Body of pancreas (tissue), 4 donors: ENCODE results near the gene IVL. TPM values are rescaled to one million over a fixed set of nuclear protein-coding genes. Genes with fewer than 3 reads are reported as not detected.

ENCODE experiments used
- ATAC-seq: fragments of 150-250 bp; one replicate; pipeline ENCODE4 v1.9.1; 2016
- DNase-seq, 4 donors: peaks; one replicate each; pipeline ENCODE4 v3.0.0-alpha.2; 2019
- H3K27ac ChIP-seq, 4 donors: fragments of 200-600 bp; sonication (generic); 1 replicate in 3 of 4; 2 replicates in 1 of 4; pipeline versions ENCODE4 v1.5.1 to v1.6.1; 2016 to 2019; ENCODE audit warnings: mild to moderate bottlenecking in 1 of 4, mixed read lengths in 1 of 4, moderate library complexity in 1 of 4
- H3K27me3 ChIP-seq, 2 donors: fragments of 200-600 bp; sonication (generic); one replicate each; pipeline ENCODE4 v1.6.0; 2016; ENCODE audit warnings: mild to moderate bottlenecking in 1 of 2
- H3K36me3 ChIP-seq, 2 donors: fragments of 200-600 bp; sonication (generic); replicated peaks in 1 of 2; 2 replicates each; pipeline ENCODE4 v1.5.1; 2016; ENCODE audit warnings: low read depth in 2 of 2; ENCODE audit not compliant: insufficient read depth in 1 of 2
- H3K4me1 ChIP-seq: fragments of 200-600 bp; sonication (generic); one replicate; pipeline ENCODE4 v1.6.0; 2016
- H3K4me3 ChIP-seq, 2 donors: fragments of 200-600 bp; sonication (generic); 1 replicate in 1 of 2; 2 replicates in 1 of 2; pipeline ENCODE4 v1.5.1; 2016 to 2019
- H3K9me3 ChIP-seq, 3 donors: fragments of 200-600 bp; sonication (generic); 1 replicate in 2 of 3; 2 replicates in 1 of 3; pipeline ENCODE4 v1.5.1; 2016
- POLR2A ChIP-seq, 3 donors: fragments of 450-650 bp; IDR thresholded peaks; one replicate each; pipeline ENCODE4 v1.6.1; 2016; ENCODE audit warnings: antibody characterized with exemption in 3 of 3, mild to moderate bottlenecking in 2 of 3
- WGBS, 2 donors: methylation state at CpG; one replicate each; pipeline ENCODE4 v1.1.5; 2017; 5-methylcytosine and 5-hydroxymethylcytosine counted together
- intact Hi-C: fragments of 100-400 bp; cut with DNase I; formaldehyde crosslinking; loops from one replicate; pipeline ENCODE4 v1.15.1; 2023
- total RNA-seq, 2 donors: library from RNA; depleted of rRNA; stranded (reverse); fragments of >200 nt; gene quantifications; one replicate each; pipeline ENCODE4 v1.1.0, GENCODE V29; 2016
- TF ChIP-seq, protein P1 (sequence below), 7 experiments: fragments of 450-650 bp in 4 of 7; fragments of 200-600 bp in 3 of 7; sonication (generic) in 3 of 7; IDR thresholded peaks; one replicate each; pipeline ENCODE4 v1.5.1; 2016 to 2019; ENCODE audit warnings: antibody characterized with exemption in 7 of 7

The IVL gene
- total RNA-seq, 2 donors from 2014 or later = not detected

DNA sequence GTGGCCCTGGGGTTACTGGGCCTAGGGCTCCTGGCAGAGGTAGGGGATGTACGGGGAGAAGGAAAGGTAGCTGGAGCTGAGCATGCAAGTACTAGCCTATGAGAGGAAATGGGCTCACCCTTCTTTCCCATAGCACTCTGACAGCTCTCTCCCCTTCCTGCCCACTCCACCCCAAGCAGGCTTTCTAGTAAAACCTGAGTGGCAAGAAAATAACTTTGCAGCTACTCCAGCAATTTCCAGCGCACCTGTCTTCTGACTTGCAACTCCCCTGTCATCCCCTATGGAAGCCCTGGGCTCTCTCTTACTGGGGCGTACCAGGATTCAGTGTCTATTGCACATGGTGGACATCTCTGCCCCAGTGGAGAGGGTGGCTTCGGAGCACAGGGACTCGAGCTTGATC lies 6.7 kb upstream of the IVL start:
- Histone ChIP-seq H3K4me3 (no peak overlapping the region), H3K9me3 (no peaks in the 10 kb centered on the region), H3K36me3 (no peaks in the 10 kb centered on the region), H3K27me3 (no peaks in the 10 kb centered on the region), H3K27ac (no peak overlapping the region), H3K4me1 (no peaks in the 10 kb centered on the region)
- TF ChIP-seq POLR2A (IDR thresholded peaks at IDR 0.05) = no peak
- TF ChIP-seq, protein P1, sequence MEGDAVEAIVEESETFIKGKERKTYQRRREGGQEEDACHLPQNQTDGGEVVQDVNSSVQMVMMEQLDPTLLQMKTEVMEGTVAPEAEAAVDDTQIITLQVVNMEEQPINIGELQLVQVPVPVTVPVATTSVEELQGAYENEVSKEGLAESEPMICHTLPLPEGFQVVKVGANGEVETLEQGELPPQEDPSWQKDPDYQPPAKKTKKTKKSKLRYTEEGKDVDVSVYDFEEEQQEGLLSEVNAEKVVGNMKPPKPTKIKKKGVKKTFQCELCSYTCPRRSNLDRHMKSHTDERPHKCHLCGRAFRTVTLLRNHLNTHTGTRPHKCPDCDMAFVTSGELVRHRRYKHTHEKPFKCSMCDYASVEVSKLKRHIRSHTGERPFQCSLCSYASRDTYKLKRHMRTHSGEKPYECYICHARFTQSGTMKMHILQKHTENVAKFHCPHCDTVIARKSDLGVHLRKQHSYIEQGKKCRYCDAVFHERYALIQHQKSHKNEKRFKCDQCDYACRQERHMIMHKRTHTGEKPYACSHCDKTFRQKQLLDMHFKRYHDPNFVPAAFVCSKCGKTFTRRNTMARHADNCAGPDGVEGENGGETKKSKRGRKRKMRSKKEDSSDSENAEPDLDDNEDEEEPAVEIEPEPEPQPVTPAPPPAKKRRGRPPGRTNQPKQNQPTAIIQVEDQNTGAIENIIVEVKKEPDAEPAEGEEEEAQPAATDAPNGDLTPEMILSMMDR (IDR thresholded peaks at IDR 0.05) = no peak
- intact Hi-C loops = no loop called here
- DNase-seq = no peak
- ATAC-seq = no peak
- 64 to 81% methylated on average over 5 of the region's 5 CpGs for WGBS, 2 donors

DNA sequence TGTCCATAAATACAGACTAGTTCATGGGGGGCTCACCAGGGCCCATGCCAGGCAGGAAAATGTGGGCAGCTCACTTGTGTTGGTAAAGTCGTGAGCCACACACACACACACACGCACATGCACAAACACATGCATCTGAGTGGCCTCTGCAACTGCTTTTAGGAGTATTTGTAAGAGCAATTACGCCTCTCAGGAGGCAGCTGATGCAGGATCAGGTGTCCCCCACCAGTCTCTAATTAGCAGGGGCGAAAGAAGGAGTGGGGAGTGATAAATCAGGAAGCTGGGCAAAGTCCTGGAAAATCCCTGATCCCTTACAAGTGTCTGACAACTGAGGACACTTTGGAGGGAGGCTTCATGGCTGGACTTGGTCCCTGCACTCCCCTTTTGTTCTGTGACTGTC lies 5.7 kb upstream of the IVL start:
- Histone ChIP-seq H3K27ac (no peak overlapping the region), H3K4me3 (no peak overlapping the region), H3K27me3 (no peaks in the 10 kb centered on the region), H3K36me3 (no peaks in the 10 kb centered on the region), H3K9me3 (no peaks in the 10 kb centered on the region), H3K4me1 (no peaks in the 10 kb centered on the region)
- WGBS, 2 donors = 69 to 73% methylated on average over 3 to 4 of the region's 4 CpGs
- no peak for ATAC-seq
- no peak for TF ChIP-seq POLR2A (IDR thresholded peaks at IDR 0.05)
- TF ChIP-seq, protein P1 (IDR thresholded peaks at IDR 0.05) = no peak
- intact Hi-C loops = no loop called here
- DNase-seq = no peak

DNA sequence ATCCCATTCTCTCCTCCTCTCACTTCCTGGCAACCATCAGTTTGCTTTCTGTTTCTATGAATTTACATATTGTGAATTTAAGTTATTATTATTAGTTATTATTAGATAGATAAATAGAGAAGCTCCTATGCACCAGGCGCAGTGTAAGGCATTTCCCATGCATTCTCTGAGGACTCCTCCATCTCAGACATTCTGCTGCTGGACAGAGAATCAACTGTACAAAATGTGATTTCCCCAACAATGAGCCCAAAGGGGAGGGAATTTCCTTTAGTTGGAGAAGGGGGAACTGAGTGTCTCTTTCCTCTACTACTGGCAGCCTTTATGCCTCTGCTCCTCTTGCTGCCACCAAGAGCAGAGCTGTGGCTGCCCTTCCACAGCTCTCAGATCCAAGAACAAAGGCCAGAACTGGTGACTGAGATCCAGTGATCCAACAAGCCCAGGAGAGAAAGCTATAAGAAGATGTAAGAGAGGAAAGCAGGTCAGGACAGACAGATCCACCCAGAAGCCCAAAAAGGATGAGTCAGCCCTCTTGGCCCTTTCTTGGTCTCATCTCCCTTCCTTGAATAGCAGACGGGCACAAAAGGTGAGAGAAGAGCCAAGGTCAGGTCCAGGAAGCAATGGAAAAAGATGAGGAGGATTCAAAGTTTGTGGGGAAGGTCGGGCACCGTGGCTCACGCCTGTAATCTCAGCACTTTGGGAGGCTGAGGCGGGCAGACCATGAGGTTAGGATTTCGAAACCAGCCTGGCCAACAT lies 3.5 kb upstream of the IVL start:
- ATAC-seq (no peak), DNase-seq (no peak)
- Histone ChIP-seq H3K9me3 (no peaks in the 10 kb centered on the region), H3K4me1 (no peaks in the 10 kb centered on the region), H3K27ac (no peak overlapping the region), H3K27me3 (no peaks in the 10 kb centered on the region), H3K36me3 (no peaks in the 10 kb centered on the region), H3K4me3 (no peak overlapping the region)
- intact Hi-C loops = no loop called here
- TF ChIP-seq POLR2A (IDR thresholded peaks at IDR 0.05) = no peak
- TF ChIP-seq, protein P1 (IDR thresholded peaks at IDR 0.05) = no peak
- WGBS, 2 donors = 84 to 88% methylated on average over 7 of the region's 7 CpGs

DNA sequence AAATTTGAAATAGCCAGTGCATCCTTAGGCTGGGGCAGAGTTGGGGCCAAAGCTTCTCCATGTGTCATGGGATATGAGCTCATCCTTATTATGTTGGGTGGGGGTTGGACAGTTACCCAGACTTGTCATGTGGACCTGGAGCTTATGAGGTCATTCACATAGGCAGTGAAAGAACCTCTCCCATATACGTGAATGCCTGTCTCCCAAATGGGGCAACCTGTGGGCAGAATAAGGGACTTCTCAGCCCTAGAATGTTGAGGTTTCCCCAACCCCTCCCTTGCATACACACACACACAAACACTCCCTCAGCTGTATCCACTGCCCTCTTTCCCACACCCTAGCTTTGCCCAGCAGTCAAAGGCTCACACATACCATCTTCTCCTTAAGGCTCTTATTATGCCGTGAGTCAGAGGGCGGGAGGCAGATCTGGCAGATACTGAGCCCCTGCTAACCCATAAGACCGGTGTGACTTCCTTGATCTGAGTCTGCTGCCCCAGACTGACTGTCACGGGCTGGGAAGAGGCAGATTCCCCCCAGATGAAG lies 2.3 kb upstream of the IVL start:
- no peak overlapping the region for H3K27ac ChIP-seq
- intact Hi-C loops = no loop called here
- H3K36me3 ChIP-seq = no peaks in the 10 kb centered on the region
- no peak for TF ChIP-seq POLR2A (IDR thresholded peaks at IDR 0.05)
- TF ChIP-seq, protein P1 (IDR thresholded peaks at IDR 0.05) = no peak
- ATAC-seq (peak; percentile 12), DNase-seq (peak in 2 of 4 donors; percentile 20 to 24)
- H3K9me3 ChIP-seq = no peaks in the 10 kb centered on the region
- no peaks in the 10 kb centered on the region for H3K27me3 ChIP-seq
- H3K4me3 ChIP-seq = no peak overlapping the region
- H3K4me1 ChIP-seq = no peaks in the 10 kb centered on the region
- whole genome bisulfite sequencing, 2 donors = 14 to 18% methylated on average over 4 to 5 of the region's 5 CpGs

DNA sequence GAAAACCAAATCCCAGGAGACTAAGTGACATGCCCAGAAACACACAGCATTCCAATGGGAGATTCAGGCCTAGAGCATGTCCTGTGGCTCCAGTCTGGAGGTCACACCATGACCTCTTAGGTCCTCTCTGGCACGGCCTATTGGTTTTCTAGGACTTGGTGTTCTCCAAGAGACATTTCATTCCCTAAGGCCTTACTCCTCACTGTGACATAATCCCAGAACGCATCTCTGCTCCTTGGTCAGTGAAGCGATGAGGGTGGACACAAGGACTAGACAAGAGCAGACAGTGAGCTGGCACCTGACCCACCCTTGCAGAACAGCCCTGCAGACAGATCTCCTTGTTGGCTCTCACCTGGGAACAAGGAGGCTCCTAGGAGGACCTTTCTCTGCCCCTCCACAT lies 860 bp downstream of the IVL start:
- Histone ChIP-seq H3K4me3 (no peak overlapping the region), H3K9me3 (no peaks in the 10 kb centered on the region), H3K4me1 (no peaks in the 10 kb centered on the region), H3K36me3 (no peaks in the 10 kb centered on the region), H3K27me3 (no peaks in the 10 kb centered on the region), H3K27ac (no peak overlapping the region)
- WGBS, 2 donors = 80 to 90% methylated on average over 1 to 3 of the region's 3 CpGs
- ATAC-seq (no peak), DNase-seq (no peak)
- intact Hi-C loops = no loop called here
- no peak for TF ChIP-seq POLR2A (IDR thresholded peaks at IDR 0.05)
- TF ChIP-seq, protein P1 (IDR thresholded peaks at IDR 0.05) = no peak
